CD4-positive, alpha-beta T cell treated with Interleukin-17A for 1 hour (primary cell): ENCODE measurements around the gene RFX3.
"Not testable (repeated sequence)": the region's sequence is repeated elsewhere in the genome, so short reads cannot be mapped to it uniquely, and the experiment has no call there.

Source experiments
- DNase-seq: peaks from one replicate; pipeline ENCODE4 v3.0.0-alpha.2; 2020

RFX3 gene

GRCh38 chr9:3342159-3342777 lies 183.5 kb downstream of the RFX3 start:
- no peak for DNase-seq

DNA sequence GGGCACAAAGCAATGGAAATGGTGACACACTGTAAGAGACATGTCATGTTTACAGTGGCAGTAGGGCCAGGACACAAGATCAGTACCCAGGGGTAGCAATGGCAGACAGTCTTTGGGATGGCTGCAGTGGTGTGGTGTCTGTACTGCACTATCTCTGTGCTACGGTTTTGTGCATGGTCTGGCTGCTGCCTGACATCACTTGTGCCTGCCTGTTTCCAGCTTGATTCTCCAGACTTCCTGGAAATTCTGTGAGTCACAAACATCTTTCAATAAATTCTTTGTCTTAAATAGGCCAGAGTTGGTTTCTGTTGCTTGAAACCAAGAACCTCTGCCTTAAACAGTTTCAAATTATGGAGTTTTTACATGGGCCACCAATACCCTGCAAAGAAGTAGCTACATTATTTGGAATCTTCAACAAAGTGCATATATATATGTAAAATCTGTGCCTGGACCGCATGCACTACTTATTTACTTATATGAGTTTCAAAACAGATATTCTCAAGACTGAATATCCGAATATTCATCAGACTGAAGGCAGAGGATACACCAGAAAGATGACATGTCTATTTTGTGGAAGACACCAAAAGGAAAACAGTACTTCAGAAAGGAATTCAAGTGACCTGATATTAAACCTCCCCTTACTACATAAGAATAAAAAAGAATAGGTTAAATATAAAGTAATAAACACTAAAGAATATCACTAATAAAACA lies 188.1 kb downstream of the RFX3 start:
- no peak for DNase-seq

GRCh38 chr9:3336951-3337350 lies 188.8 kb downstream of the RFX3 start:
- no peak for DNase-seq

DNA sequence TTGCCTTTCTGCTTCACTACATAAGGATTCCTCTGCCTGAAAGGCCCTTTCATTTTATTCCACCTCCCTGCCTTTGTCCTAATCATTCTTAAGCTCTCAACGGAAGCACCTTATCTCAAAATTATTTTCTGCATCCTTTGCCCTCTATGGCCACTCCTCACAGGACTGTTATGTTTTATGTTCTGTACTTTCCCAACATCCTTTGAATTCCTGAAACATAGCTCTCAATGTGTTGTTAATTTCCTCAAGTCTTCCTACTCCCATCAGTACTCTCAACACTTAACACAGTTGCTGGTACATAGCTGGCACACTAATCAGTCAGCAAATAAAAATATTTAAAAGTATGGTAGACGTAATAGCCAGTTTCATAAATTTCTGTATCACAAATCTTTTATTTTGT lies 193.0 kb downstream of the RFX3 start:
- no peak for DNase-seq

GRCh38 chr9:3331801-3332200 lies 194.0 kb downstream of the RFX3 start:
- no peak for DNase-seq

- DNase-seq = no peak
Measured at GRCh38 chr9:3330792-3331420, 194.9 kb downstream of the RFX3 start.

DNA sequence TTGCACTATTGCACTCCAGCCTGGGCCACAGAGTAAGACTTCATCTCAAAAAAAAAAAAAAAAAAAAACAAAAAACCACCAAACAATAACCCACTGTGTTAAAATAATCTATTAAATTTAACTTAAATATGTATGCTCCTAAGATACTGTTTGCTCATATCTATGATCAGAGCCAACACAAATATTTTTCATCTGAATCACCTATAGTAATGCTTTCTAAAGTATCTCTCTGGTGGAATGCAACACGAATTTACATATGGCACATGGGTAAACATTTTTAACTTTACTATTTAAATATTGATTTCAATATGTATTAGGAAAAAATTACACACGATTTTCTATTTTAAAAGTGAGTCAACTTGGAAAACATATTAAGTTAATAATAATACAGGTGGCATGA lies 196.4 kb downstream of the RFX3 start:
- DNase-seq = no peak

- DNase-seq = no peak
Measured at GRCh38 chr9:3323714-3324113, 202.1 kb downstream of the RFX3 start.

DNA sequence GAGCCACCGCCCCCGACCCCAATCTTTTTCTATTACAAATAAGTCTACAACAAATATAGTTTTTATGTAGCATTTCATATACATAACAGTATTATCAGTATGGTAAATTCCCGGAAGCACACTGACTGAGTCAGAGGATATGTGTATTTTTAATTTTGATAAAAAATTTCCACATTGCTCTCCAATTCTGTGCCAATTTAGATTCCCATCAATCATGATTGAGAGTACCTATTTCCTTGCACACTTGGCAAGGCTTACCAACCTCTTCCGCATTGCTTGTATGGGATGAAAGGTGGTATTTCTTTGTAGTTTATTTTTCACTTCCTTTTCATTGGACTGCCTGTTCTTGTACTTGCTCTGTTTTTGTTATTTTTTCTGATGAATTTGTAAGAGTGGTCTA lies 204.6 kb downstream of the RFX3 start:
- no peak for DNase-seq

GRCh38 chr9:3312595-3312994 lies 213.2 kb downstream of the RFX3 start:
- not testable (repeated sequence) for DNase-seq

- no peak for DNase-seq
Measured at GRCh38 chr9:3308609-3309008, 217.2 kb downstream of the RFX3 start.

GRCh38 chr9:3304388-3304787 lies 221.4 kb downstream of the RFX3 start:
- not testable (repeated sequence) for DNase-seq

DNA sequence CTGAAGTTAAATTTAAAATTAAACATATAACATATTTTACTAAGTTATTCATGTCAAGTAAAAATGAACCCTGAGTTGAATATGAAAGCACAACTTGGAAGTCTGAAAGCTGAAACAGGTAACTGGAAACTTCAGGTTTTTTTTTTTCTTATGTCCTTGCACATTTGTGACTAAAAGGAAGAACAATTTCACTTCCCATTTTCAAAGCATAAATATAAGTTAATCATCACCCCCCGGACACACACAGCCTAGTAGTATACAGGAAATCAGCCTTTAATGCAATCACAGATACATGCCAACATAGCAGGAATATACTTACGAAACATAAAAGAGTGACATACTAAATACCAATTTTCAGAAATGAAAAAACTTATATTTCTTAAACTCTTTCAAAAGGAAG lies 225.9 kb downstream of the RFX3 start:
- no peak for DNase-seq

- DNase-seq = no peak
Measured at GRCh38 chr9:3296536-3296935, 229.3 kb downstream of the RFX3 start.

GRCh38 chr9:3292311-3292710 lies 233.5 kb downstream of the RFX3 start:
- DNase-seq = no peak

GRCh38 chr9:3290231-3290840 lies 235.5 kb downstream of the RFX3 start:
- no peak for DNase-seq

- DNase-seq = no peak
Measured at GRCh38 chr9:3288686-3289085, 237.1 kb downstream of the RFX3 start.

- DNase-seq = no peak
Measured at GRCh38 chr9:3285365-3286161, 240.2 kb downstream of the RFX3 start.

GRCh38 chr9:3282365-3282764 lies 243.4 kb downstream of the RFX3 start:
- no peak for DNase-seq

GRCh38 chr9:3281399-3281798 lies 244.4 kb downstream of the RFX3 start:
- DNase-seq = no peak

- no peak for DNase-seq
Measured at GRCh38 chr9:3277200-3277599, 248.6 kb downstream of the RFX3 start.

DNA sequence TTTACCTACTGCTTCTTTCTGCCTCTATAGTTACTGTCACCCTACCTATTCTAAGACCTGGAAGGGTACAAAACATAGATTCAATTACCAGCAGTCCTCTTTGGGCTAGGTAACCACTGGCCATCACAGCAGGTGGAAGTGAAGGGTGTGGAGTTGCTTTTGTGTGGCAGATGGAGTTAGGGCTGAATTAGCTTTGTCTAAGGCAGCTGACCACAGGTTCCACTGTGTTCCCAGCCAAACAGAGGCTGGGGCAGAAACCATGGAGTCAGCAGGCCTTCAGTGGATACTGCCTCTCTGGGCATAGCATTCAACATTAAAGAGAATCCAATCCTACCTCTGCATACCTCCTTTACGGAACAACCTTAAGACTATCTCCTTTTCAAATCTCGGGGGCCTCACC lies 254.2 kb downstream of the RFX3 start:
- no peak for DNase-seq

GRCh38 chr9:3271157-3271556 lies 254.6 kb downstream of the RFX3 start:
- no peak for DNase-seq
